ENCODE results near the gene TRAPPC4.

DNA sequence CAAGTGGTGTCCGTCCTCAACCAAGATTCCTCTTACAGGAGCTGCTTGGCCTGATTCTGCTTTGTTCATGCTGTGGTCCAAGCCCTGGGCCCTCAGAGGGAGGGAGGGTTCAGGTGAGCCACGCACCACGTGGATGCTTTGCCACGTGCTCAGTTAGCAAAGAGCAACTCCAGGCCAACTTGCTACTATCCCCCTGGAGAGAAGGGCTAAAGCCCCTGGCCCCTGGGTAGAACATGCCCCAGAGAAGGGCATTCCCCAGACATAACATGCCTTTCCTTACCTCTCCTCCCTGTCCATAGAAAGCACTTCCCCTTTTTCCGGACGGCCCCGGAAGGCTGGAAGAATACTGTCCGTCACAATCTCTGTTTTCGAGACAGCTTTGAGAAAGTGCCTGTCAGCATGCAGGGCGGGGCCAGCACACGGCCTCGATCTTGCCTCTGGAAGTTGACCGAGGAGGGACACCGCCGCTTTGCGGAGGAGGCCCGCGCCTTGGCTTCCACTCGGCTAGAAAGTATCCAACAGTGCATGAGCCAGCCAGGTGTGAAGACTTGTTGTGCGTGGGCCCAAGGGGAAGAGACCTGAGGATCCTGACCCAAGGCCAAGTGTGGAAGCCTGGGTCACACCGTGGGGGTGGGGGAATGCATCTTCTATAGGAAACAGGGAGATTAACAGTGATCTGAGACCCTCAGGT, 38.2 kb upstream of the TRAPPC4 start:
- TF ChIP-seq, protein P1, sequence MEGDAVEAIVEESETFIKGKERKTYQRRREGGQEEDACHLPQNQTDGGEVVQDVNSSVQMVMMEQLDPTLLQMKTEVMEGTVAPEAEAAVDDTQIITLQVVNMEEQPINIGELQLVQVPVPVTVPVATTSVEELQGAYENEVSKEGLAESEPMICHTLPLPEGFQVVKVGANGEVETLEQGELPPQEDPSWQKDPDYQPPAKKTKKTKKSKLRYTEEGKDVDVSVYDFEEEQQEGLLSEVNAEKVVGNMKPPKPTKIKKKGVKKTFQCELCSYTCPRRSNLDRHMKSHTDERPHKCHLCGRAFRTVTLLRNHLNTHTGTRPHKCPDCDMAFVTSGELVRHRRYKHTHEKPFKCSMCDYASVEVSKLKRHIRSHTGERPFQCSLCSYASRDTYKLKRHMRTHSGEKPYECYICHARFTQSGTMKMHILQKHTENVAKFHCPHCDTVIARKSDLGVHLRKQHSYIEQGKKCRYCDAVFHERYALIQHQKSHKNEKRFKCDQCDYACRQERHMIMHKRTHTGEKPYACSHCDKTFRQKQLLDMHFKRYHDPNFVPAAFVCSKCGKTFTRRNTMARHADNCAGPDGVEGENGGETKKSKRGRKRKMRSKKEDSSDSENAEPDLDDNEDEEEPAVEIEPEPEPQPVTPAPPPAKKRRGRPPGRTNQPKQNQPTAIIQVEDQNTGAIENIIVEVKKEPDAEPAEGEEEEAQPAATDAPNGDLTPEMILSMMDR (IDR thresholded peaks at IDR 0.05) = no peak
- TF ChIP-seq SIN3A (IDR thresholded peaks at IDR 0.05; ENCODE audit: borderline replicate concordance, insufficient read depth, low read depth, low read length) (no peak), POLR2AphosphoS5 (IDR thresholded peaks at IDR 0.05; ENCODE audit: low read depth, low read length) (no peak), TCF7L2 (IDR thresholded peaks at IDR 0.05; ENCODE audit: low read depth, low read length) (no peak)
- TF ChIP-seq, protein P2, sequence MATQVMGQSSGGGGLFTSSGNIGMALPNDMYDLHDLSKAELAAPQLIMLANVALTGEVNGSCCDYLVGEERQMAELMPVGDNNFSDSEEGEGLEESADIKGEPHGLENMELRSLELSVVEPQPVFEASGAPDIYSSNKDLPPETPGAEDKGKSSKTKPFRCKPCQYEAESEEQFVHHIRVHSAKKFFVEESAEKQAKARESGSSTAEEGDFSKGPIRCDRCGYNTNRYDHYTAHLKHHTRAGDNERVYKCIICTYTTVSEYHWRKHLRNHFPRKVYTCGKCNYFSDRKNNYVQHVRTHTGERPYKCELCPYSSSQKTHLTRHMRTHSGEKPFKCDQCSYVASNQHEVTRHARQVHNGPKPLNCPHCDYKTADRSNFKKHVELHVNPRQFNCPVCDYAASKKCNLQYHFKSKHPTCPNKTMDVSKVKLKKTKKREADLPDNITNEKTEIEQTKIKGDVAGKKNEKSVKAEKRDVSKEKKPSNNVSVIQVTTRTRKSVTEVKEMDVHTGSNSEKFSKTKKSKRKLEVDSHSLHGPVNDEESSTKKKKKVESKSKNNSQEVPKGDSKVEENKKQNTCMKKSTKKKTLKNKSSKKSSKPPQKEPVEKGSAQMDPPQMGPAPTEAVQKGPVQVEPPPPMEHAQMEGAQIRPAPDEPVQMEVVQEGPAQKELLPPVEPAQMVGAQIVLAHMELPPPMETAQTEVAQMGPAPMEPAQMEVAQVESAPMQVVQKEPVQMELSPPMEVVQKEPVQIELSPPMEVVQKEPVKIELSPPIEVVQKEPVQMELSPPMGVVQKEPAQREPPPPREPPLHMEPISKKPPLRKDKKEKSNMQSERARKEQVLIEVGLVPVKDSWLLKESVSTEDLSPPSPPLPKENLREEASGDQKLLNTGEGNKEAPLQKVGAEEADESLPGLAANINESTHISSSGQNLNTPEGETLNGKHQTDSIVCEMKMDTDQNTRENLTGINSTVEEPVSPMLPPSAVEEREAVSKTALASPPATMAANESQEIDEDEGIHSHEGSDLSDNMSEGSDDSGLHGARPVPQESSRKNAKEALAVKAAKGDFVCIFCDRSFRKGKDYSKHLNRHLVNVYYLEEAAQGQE (IDR thresholded peaks at IDR 0.05; ENCODE audit: insufficient read depth in 1 of 2, low read depth in 2 of 2, low read length in 1 of 2) = no peak

All from Panc1 (cell line).